Epidermal melanocyte (primary cell): ENCODE results near the gene GPATCH3.
"Not testable (repeated sequence)": the region's sequence is repeated elsewhere in the genome, so short reads cannot be mapped to it uniquely, and the experiment has no call there.

Experiments
- DNase-seq: peaks from one replicate; pipeline ENCODE4 v3.0.0; 2011; ENCODE audit warnings: low spot score; ENCODE audit not compliant: insufficient read length

The GPATCH3 gene

GRCh38 chr1:26900001-26900814, at the start of gene GPATCH3:
TSS of gene GPATCH3 (minus strand) at chr1:26900467. CDS start at chr1:26900442, 25 bp downstream.
- peak; percentile 95 for DNase-seq

DNA sequence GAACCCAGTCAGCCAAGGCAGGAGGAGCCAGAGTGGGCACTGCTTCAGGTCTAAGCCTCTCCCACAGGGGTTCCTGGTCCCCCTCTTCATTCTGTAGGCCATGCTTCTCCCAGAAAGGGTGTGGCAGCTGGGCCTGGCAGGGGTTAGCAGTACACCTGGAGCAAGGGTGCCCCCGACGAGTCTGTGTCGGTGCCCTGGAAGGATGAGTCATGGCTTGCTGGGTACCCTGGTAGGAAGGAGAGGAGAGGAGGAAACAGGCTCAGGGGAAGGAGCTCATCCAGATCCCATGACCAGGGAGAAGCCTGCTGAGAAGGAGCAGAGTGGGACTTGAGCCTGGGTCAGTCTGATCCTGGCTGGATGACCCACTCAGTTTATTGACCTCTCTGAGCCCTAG, 49.7 kb upstream of the GPATCH3 start:
- no peak for DNase-seq

DNA sequence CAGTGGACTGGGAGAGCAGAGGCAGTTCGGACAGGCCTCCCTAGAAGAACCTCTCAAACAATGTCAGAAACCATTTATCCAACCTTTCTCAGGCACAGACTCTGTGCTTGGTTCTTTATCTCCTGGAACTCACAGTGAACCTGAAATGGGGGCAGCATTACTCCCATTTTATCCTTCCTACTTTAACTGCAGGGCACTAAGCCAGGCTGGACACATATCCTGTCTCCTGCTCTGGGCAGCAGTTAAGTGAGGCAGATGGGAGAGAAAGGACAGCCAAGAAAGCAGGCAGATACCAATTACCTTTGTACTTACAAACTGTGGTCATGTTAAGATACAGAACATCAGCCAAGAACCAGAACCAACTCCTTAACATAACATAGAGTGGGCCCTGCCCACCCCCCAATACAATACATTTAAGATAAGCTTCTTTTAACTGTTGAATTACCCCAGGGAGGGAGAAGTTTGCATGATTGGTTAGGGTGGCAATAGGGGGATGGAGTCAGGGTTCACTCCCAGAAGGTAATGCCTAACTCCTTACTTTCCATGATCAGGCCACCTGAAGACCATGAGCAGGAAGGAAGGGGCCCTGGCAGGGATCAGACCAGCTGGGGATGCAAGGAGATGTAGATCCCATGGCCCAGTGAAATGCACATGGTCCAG, 49.1 kb upstream of the GPATCH3 start:
- DNase-seq, result no peak

DNA sequence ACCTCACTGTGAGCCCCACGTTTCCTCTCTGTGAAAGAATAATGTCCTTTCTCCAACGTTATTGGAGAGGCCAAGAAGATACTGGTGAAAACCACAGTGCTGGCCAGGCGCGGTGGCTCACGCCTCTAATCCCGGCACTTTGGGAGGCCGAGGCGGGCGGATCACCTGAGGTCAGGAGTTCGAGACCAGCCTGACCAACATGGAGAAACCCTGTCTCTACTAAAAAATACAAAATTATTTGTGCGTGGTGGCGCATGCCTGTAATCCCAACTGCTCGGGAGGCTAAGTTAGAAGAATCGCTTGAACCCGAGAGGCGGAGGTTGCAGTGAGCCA, 48.4 kb upstream of the GPATCH3 start:
- DNase-seq, result not testable (repeated sequence)

GRCh38 chr1:26946270-26946669, 46.0 kb upstream of the GPATCH3 start:
- no peak for DNase-seq

DNA sequence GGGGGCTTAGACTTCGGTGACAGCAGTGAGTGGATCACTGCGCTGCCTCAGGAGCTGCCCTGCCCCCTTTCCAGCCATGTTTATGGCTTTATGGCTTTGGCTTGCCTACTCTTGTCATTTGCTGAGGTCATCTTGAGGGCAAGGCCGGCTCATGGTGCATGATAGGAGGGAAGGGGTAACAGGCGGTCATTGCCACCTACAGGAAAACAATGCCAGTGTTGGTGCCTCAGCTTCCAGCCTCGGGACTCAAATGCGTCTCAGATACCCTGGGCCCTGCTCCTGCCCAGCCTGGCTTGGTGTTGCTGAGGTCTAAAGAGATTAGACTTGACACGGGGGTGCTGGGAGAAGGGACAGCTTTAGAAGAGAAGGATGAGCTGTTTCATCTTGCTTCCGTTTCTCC, 45.5 kb upstream of the GPATCH3 start:
- no peak for DNase-seq

- no peak for DNase-seq
These were observed 44.9 kb upstream of the GPATCH3 start for GRCh38 chr1:26945138-26945537.

DNA sequence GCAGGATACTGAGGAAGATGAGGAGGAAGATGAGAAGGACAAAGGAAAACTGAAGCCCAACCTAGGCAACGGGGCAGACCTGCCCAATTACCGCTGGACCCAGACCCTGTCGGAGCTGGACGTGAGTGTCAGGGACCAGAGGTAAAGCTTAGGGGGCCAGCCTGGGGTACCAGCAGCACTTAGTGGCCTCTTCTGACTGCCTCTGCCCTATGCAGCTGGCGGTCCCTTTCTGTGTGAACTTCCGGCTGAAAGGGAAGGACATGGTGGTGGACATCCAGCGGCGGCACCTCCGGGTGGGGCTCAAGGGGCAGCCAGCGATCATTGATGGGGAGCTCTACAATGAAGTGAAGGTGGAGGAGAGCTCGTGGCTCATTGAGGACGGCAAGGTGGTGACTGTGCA, 42.4 kb upstream of the GPATCH3 start:
- DNase-seq, result no peak

DNA sequence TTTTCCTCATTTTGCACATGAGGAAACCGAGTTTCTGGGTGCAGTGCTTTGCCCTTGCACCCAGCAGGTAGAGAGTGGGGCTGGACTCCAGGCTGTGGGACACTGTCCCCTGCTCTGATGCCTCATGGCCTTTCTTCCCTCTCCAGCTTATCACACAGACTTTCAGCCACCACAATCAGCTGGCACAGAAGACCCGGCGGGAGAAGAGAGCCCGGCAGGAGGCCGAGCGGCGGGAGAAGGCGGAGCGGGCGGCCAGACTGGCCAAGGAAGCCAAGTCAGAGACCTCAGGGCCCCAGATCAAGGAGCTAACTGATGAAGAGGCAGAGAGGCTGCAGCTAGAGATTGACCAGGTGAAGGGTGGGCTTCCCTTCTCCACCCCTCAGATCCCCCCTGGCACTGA, 41.0 kb upstream of the GPATCH3 start:
- DNase-seq, result no peak

DNA sequence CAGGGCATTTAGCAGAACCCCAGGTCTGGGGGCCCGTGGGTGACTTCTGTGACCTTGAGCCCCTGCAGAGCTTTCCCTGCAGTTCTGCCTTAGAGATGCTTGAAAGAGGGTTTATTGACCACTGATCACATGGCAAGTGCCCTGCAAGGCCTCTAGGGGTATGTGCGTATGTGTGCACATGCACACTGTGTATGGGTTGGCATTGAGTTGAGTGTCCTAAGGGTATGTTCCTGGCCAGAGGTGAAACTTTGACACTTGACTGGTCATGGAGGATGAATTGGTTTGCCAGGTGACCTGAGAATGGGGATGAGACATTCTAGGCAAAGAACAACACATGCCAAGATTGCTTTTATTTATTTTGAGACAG, 38.4 kb upstream of the GPATCH3 start:
- DNase-seq, result no peak

DNA sequence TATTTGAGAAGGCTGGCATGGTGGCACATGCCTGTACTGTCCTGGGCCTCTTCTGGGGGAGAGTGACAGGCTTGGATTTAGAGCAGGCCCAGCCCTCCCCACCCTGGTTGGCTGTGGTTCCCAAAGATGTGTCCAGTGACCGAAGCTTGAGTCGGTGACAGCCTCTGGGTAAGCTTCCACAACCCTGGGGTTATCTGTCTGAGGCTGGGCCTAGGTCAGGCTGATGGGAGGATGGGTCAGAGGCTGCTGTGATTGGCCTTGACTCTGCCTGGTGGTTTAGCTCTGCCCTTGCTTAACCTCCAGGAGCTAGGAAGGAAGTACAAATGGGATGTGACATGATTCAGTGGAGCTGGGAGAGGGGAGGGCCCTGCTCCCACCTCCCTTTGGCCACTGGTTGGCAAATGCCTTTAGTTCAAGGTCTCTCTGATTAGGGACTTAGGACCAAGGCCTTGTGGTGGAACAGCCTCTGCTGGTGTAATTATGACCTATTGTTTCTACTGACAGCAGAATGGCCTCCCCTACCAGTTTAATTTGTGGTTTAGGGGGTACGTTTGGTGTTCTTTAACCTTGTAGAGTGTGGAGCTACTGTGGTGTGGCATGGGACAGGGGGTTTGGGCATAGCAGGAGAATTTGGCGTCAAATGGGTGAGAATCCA, 37.9 kb upstream of the GPATCH3 start:
- DNase-seq, result no peak

DNA sequence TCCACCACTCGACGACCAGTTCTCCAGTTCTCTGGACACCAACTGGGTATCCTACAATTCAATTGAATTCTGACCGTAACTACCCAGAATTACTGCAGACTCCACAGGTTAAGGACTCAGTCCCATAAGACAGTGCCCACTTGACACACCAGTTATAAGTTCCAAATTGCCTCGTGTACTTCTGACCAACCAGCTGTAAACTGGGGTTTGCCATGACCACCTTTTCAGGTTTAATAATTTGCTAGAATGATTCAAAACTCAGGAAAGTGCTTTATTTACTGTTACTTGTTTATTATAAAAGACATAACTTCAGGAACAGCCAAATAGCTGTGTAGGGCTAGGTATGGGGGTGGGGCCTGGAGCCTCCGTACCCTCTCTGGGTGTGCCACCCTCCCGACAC, 36.6 kb upstream of the GPATCH3 start:
- no peak for DNase-seq

DNA sequence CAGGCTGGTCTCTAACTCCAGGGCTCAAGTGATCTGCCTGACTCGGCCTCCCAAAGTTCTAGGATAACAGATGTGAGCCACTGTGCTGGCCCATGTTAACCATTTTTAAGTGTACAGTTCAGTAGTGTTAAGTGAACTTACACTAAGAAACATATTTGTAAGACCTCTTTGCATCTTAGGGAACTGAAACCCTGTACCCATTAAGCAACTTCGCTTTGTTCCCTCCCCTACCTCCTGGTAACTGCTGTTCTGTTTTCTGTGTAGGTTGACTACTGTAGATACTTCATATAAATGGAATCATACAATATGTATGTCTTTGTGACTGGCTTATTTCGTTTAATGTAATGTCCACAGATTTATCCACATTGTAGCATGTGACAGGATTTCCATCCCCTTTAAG, 32.3 kb upstream of the GPATCH3 start:
- DNase-seq, result no peak

DNA sequence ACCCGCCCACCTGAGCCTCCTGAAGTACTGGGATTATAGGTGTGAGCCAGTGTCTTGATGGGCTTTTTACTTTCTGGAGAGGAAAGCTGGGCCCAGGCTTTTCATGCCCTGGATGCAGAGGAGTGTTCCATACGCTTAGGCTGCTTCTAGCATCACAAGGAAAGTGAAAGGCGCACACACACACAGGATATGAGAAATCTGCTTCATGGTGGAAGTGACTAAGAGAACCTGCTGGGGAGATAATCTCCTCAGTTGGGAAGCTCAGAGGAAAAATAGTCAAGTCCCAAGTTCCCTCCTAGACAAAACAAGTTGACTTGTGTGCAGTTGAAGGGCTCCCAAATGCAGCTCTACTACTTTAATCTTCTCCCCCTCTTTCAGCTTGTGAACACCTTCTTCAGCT, 23.4 kb upstream of the GPATCH3 start:
- no peak for DNase-seq

DNA sequence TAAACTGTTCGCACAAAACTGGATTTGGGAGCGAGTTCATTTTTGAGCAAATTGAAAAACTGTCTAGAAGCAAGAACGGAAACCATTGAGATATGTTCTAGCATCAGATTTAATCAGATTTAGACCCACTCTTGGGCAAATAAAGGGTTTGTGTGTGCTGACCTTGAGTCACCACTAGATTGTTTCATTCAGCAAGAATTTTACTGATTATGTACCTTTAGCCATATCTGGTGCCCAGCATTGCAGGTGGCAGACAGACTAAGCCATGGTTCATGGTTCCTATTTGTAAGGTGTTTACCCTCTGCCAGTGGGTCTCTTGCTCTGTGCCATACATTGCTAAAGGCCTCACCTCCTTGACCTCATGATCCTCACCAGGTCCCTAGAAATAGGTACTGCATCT, 22.6 kb upstream of the GPATCH3 start:
- no peak for DNase-seq

DNA sequence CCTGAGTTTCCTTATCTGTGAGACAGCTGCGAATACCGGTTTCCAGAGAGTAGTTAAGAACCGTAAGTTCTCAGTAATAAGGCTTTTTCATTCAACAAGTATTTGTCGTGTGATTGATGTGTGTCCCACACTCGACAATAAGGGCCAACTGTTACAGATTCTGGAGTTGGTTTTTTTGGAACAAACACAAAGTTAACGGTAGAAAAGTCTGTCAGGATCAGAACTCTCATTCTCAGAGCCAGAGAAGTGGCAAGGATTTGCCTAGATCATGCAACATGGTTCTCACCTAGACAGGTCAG, 22.1 kb upstream of the GPATCH3 start:
- no peak for DNase-seq

DNA sequence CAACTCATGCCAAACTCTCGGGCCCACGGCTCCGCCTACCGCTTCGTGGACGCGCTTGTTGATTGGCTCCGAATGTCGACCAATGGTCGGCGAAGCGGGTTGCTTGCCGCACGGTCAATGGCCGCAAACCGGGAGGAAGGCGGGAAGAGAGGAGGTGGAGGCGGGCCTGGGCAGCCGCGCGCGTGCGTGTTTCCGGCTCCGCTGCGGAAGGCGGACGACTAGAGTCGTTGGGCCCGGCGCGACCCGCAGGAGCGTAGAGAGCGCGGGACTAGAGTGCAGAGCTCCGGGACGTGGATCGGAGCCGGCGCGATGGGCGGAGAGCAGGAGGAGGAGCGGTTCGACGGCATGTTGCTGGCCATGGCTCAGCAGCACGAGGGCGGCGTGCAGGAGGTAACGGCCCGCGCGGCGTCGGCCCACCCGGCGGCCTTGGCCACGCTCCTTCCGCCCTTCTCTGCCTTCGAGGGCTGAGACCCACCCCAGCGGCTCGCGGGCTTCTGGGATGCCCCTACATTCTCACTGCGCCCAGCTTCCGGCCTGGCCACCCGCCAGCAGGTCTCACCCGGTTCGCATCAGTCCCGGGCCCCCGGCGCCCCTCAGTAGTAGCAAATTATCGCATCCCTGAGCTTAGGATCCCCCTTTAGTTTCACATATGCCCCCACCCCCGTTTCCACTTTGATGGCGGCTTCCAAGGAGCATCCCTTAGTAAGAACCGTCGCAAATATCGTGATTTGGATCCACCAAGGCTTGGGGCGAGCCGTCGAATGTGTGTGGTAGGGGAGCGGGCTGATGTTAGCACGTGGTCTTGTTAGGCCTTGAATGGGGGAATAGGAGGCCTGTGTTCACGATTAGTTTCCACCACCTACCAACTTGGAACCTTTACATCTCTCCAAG, 21.5 kb upstream of the GPATCH3 start, which contains the start of gene NUDC:
Gene NUDC (plus strand): TSS at position 204 of the 891 bp plus-strand sequence. CDS start 106 bp downstream, at position 310.
- DNase-seq, result peak; percentile 95

- DNase-seq, result peak; percentile 24
These were observed 20.9 kb upstream of the GPATCH3 start for GRCh38 chr1:26921126-26921539.

DNA sequence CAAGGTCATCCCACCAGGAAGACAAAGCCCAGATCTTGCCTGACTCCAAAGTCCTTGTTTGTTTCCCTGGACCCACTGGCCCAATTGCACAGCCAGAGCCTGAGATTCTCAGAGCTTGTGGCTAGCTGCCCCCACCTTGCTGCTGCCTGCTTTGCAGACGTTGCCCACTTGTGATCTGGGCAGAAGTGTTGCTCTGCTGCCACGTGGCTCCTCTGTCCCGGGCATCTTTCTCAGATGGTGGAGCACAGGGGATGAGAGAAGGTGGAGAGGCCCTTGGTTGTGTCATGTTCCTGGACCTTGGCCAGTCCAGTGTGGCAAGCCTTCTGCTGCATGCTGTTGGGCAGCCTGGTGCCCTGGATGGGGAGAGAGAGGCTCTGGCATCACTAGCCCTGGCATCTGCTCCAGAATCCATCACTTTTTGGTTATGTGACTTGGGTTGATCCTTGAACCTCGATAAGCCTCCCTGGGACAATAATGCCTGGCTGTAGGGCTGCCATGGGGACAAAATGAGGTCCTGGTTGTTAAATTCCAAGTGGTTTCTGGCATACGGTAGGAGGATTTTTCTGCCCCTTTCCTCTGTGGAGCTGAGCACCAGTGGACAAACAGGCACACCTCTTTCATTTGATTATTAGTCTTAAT, 15.1 kb upstream of the GPATCH3 start:
- DNase-seq, result no peak

DNA sequence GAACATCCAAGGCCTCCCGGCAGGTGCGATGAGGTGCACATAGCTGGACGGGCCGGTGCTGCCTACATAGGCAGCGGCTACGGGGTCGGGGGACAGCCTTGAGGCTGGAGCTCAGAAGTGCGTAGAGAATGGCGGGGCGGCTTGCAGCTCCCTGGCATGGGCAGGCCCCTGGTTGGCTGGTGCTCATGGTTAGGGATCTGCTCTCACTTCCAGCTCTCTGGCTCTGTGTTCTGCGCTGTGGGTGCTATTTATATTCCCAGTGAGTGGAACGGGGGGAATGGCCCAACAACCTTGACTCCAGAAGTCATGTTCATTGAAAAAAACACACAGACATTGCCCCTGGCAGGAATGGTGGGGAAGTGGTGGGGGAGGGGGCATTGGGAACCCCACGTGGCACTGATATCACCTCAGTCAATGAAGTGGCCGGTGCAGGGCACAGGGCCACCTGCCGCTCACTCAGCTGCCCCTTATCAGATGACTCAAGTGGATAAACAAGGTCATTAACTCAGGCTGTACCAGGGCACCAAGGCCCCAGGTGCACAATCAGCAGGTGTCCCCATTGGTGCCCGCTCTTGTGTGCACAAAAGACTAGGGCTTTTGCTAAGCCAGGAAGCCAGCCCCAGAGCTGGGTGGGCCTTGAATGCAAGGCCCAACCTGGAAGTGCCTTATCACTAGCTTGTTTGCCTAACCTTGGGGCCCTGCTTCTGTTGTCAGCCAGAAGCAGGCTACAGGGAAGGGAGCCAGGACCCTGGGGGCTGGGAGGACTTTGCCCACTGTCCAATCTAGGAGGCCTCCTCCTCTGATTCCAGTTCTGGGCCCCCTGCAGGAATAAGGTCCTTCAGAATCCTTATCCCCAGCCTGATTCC, 13.7 kb upstream of the GPATCH3 start, which contains the start of gene NR0B2:
Gene NR0B2 (minus strand): TSS at position 222 of the 866 bp plus-strand sequence. CDS start 35 bp downstream, at position 187.
- DNase-seq, result no peak
